Brain microvascular endothelial cell (primary cell): ENCODE measurements around the gene SLC6A16.
A peak's percentile ranks its signal among the peaks of the same experiment; 100 is the strongest.

Experiments used
- DNase-seq: peaks from one replicate; pipeline ENCODE4 v3.0.0-alpha.2; 2020
- H3K27ac ChIP-seq: fragments of 250-450 bp; sonication (Bioruptor Pico); 2 replicates; pipeline ENCODE4 v1.5.1; 2020; ENCODE audit warnings: mild to moderate bottlenecking, moderate library complexity
- H3K27me3 ChIP-seq: fragments of 250-450 bp; sonication (Bioruptor Pico); replicated peaks from 2 replicates; pipeline ENCODE4 v1.5.1; 2020; ENCODE audit warnings: mild to moderate bottlenecking
- H3K36me3 ChIP-seq: fragments of 250-450 bp; sonication (Bioruptor Pico); replicated peaks from 2 replicates; pipeline ENCODE4 v1.5.1; 2020; ENCODE audit warnings: mild to moderate bottlenecking
- H3K4me3 ChIP-seq: 2 replicates; pipeline ENCODE4 v1.5.1; 2011; ENCODE audit warnings: low read depth, mild to moderate bottlenecking, control low read depth, low read length, moderate library complexity
- in situ Hi-C: cut with HindIII; loops from 2 replicates; pipeline ENCODE4 v1.10.0; 2017; ENCODE audit warnings: low sequenced_read_pairs, low pct_ligation_motif_present
- TF ChIP-seq, protein P1 (sequence below): IDR thresholded peaks from 2 replicates; pipeline ENCODE4 v1.5.1; 2011; ENCODE audit warnings: low read depth, mild to moderate bottlenecking, moderate library complexity, low read length, control low read depth, inconsistent platforms; ENCODE audit errors: missing control alignments

The SLC6A16 gene

DNA sequence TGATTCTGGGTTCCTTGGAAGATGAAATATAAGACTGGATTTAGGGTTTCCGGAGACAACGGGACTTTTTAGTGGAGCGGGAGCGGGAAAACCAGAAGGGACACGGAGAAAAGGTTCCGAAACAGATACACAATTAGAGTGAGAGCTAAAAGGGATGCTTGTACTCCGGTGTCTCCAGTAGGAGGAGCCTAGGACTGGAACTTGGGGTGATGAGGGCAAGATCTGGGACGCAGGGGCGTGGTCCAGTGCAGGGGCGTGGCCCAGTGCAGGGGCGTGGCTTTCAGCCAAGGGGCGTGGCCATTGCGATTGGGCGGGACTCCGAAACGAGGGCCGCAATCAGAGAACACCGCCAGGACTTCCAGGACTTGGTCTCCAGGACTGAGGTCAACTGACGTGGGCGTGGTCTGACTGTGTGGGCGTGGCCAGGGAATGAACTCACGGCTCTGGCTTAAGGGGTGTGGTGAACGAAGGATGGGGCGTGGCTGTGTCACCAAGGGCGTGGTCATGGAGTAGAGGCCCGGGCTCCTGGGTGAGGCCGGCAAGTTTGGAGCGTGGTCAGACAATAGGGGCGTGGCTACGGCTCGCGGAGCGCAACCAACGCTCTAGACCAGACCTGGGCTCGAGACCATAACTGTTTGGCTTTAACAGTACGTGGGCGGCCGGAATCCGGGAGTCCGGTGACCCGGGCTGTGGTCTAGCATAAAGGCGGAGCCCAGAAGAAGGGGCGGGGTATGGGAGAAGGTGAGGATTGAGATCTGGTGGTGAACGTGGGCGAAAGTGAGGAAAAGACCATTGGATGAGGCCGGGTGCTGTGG, 38.5 kb upstream of the SLC6A16 start, which contains the start of gene DKKL1:
DKKL1 (plus strand) TSS at position 610 of the 815 bp plus-strand sequence; CDS start at position 732, 122 bp downstream.
- H3K4me3 ChIP-seq = peak within 1 kb of the TSS; percentile 91
- in situ Hi-C loops = no loop called here
- DNase-seq = peak; percentile 100
- H3K36me3 ChIP-seq = peaks cover 11% of the 10 kb centered on the region
- TF ChIP-seq, protein P1, sequence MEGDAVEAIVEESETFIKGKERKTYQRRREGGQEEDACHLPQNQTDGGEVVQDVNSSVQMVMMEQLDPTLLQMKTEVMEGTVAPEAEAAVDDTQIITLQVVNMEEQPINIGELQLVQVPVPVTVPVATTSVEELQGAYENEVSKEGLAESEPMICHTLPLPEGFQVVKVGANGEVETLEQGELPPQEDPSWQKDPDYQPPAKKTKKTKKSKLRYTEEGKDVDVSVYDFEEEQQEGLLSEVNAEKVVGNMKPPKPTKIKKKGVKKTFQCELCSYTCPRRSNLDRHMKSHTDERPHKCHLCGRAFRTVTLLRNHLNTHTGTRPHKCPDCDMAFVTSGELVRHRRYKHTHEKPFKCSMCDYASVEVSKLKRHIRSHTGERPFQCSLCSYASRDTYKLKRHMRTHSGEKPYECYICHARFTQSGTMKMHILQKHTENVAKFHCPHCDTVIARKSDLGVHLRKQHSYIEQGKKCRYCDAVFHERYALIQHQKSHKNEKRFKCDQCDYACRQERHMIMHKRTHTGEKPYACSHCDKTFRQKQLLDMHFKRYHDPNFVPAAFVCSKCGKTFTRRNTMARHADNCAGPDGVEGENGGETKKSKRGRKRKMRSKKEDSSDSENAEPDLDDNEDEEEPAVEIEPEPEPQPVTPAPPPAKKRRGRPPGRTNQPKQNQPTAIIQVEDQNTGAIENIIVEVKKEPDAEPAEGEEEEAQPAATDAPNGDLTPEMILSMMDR = peak; percentile 5
- peak within 1 kb of the TSS; percentile 20 for H3K27ac ChIP-seq
- no peaks in the 10 kb centered on the region for H3K27me3 ChIP-seq

DNA sequence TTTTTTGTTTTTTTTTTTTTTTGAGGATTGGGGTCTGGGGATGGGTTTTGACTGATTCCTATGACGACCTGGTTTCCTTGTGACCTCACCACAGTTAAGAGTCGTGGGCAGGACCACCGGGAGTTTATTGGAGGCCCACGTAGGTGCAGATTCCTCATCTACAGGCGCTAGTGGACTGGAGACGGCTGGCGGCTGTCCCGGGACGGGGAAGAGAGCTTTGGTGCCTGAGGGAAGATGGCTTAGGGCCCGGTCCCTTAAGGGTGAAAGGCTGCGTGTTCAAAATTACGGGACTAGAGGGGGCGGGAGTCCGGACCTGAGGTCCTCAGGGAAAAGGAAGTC, 37.9 kb upstream of the SLC6A16 start:
- peak overlapping the region; percentile 91 for H3K4me3 ChIP-seq
- peaks cover 17% of the 10 kb centered on the region for H3K36me3 ChIP-seq
- TF ChIP-seq, protein P1 = no peak
- H3K27me3 ChIP-seq = no peaks in the 10 kb centered on the region
- H3K27ac ChIP-seq = peak overlapping the region; percentile 11
- peak; percentile 16 for DNase-seq
- in situ Hi-C loops = no loop called here

DNA sequence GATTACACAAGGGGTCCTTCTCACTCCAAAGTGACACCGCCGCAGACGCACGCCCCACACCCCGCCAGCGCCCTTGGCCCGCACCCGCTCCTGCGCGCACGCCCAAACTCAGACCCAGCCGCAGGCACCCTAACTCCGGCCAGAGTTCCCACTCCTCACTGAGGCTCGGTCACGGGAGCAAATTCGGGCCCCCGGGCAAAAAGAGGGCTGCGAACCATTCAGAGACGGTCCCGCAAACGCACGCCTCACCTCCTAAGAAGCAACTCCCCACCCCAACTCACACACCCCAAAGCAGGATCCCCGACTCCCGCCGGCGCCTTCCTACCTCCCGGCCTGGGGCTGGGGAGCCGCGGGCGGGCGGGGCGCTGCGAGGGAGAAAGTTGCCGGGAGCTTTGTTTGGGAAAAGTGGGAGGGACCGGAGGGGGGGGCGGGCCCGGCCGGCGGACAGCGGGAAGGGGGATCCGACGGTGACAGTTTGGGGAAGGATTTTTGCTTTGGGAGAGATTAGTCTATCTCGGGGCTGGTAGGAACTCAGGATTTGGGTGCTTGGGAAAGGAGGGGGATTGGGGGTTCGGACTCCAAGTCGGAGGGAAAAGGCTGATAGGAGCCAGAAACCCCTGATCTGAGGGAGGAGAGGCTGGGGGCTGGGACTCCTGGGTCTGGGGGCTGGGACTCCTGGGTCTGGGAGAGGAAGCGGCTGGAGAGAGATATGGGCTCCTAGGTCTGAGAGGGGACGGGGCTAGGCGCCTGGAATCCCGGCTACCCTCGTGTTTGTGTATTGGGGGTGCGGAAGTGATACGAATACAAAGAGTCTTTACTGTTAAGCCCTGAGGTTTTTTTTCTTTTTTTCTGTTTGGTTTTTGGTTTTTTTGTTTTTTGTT, 37.3 kb upstream of the SLC6A16 start, which contains the start of gene TEAD2:
TEAD2 (minus strand) TSS at position 369 of the 881 bp plus-strand sequence. CDS start 2,341 bp downstream, outside the sequence.
- TF ChIP-seq, protein P1 = no peak
- H3K27ac ChIP-seq = peak within 1 kb of the TSS; percentile 65
- DNase-seq = peak; percentile 24

DNA sequence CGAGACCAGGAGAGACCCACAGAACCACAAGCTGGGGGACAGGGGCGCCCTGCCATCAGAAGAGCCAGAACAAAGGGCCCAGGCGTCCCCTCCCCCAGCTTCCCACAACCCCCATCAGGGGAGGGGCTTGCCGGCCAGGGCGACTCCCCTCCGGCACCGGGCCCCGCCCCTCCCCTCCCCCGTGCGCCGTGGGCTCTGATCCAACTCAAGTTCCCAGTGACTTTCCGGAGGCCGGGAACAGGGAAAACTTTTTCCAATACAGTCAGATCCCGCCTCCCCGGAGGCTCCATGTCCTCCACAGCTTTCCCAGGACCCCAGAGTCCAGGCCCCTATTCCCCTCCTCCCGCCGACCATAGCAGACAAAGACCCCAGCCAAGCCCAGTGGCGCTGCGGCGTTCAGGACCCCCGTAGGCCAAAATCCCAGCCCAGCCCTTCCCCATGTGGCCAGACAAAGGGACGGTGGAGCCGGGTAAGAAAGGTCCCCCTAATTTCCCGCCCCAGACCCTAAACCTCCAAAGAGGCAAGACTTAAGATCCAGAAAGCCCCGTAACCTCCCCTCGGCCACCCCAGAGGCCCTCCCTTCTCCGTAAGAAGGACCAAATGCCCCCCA, 36.6 kb upstream of the SLC6A16 start:
- Histone ChIP-seq H3K27me3 (no peaks in the 10 kb centered on the region), H3K27ac (peak overlapping the region; percentile 65), H3K4me3 (peak overlapping the region; percentile 91), H3K36me3 (peaks cover 28% of the 10 kb centered on the region)
- TF ChIP-seq, protein P1 = no peak
- DNase-seq = peak; percentile 48
- in situ Hi-C loops = no loop called here

More for the DNA sequence above, 37.3 kb upstream of the SLC6A16 start, which contains the start of gene TEAD2:
- peaks cover 22% of the 10 kb centered on the region for H3K36me3 ChIP-seq
- in situ Hi-C loops = no loop called here
- peak within 1 kb of the TSS; percentile 91 for H3K4me3 ChIP-seq
- no peaks in the 10 kb centered on the region for H3K27me3 ChIP-seq
